Panc1 (cell line): ENCODE data around the gene HHAT.

Experiments used
- CTCF ChIP-seq: fragments of 450-650 bp; IDR thresholded peaks from 2 replicates; pipeline ENCODE4 v1.5.1; 2017; ENCODE audit warnings: mild to moderate bottlenecking
- POLR2AphosphoS5 ChIP-seq: IDR thresholded peaks from 2 replicates; pipeline ENCODE4 v1.6.1; 2012; ENCODE audit warnings: mild to moderate bottlenecking, low read depth, low read length, moderate library complexity
- TF ChIP-seq, protein P1 (sequence below), 2 experiments: IDR thresholded peaks; 2 replicates each; pipeline ENCODE4 v1.6.1; 2011 to 2012; ENCODE audit warnings: low read depth in 2 of 2, control low read depth in 1 of 2, low read length in 1 of 2, mild to moderate bottlenecking in 1 of 2, moderate library complexity in 1 of 2; ENCODE audit not compliant: insufficient read depth in 1 of 2

DNA sequence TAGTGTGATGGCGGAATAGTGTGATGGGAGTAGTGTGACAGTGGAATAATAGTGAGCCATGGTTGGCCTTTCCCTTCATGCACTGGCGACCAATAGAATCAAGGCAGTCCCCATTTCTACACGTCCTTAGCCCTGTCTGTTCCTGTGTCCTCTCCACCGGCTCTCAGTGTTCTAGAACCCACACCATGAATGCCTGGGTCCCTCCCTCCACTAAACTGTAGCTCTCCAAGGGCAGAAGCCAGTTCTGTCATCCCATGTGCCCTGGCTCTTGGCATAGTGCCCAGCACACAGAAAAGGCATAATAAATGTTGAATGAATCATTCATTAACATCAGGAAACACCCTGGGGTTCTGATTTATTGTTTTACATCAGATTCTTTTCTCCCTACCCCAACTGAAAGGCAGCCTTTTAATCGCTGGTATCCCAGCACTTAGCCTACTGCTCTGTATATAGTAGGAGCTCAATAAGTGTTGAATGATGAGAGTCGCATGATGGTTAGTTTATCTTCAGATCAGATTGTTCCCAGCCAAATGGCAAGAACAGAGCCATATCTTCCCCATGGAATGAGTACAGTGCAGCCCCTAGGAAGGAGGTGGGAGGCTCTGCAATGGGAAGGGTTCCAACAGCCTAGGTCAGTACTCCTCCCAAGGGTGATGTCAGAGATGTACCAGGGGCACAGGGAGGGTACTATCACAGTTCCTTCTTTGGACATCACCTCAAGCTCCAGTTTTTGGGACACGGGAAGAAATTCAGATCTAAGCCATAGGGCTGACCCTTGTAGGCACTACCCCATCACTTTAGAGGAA, 325.7 kb downstream of the HHAT start:
- no peak for TF ChIP-seq CTCF
- TF ChIP-seq, protein P1, sequence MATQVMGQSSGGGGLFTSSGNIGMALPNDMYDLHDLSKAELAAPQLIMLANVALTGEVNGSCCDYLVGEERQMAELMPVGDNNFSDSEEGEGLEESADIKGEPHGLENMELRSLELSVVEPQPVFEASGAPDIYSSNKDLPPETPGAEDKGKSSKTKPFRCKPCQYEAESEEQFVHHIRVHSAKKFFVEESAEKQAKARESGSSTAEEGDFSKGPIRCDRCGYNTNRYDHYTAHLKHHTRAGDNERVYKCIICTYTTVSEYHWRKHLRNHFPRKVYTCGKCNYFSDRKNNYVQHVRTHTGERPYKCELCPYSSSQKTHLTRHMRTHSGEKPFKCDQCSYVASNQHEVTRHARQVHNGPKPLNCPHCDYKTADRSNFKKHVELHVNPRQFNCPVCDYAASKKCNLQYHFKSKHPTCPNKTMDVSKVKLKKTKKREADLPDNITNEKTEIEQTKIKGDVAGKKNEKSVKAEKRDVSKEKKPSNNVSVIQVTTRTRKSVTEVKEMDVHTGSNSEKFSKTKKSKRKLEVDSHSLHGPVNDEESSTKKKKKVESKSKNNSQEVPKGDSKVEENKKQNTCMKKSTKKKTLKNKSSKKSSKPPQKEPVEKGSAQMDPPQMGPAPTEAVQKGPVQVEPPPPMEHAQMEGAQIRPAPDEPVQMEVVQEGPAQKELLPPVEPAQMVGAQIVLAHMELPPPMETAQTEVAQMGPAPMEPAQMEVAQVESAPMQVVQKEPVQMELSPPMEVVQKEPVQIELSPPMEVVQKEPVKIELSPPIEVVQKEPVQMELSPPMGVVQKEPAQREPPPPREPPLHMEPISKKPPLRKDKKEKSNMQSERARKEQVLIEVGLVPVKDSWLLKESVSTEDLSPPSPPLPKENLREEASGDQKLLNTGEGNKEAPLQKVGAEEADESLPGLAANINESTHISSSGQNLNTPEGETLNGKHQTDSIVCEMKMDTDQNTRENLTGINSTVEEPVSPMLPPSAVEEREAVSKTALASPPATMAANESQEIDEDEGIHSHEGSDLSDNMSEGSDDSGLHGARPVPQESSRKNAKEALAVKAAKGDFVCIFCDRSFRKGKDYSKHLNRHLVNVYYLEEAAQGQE (IDR thresholded peaks at IDR 0.05; ENCODE audit: insufficient read depth in 1 of 2, low read depth in 2 of 2, low read length in 1 of 2): no peak
- TF ChIP-seq POLR2AphosphoS5: no peak
